Mesodermal cell (in vitro differentiated cells): ENCODE data around the gene MRPS30.

Source experiments
- H3K27ac ChIP-seq: 2 replicates; pipeline ENCODE4 v1.7.0; 2013; ENCODE audit warnings: mild to moderate bottlenecking, low read depth, low read length, moderate library complexity; ENCODE audit not compliant: severe bottlenecking
- H3K36me3 ChIP-seq: 2 replicates; pipeline ENCODE4 v1.7.1; 2013; ENCODE audit warnings: mild to moderate bottlenecking, low read length, moderate library complexity; ENCODE audit not compliant: control insufficient read depth, insufficient read depth
- H3K4me1 ChIP-seq: one replicate; pipeline ENCODE4 v1.7.1; 2013; ENCODE audit warnings: mild to moderate bottlenecking, low read length; ENCODE audit not compliant: insufficient read depth, control insufficient read depth, poor library complexity, severe bottlenecking
- H3K4me3 ChIP-seq: 2 replicates; pipeline ENCODE4 v1.7.0; 2013; ENCODE audit warnings: low read length, control low read depth, mild to moderate bottlenecking; ENCODE audit not compliant: insufficient read depth, poor library complexity, severe bottlenecking; ENCODE audit errors: extremely low read depth
- H3K9me3 ChIP-seq: 2 replicates; pipeline ENCODE4 v1.7.1; 2013; ENCODE audit warnings: mild to moderate bottlenecking, low read length, moderate library complexity; ENCODE audit not compliant: control insufficient read depth
- WGBS, 2 experiments: methylation state at CpG; one replicate each; pipeline ENCODE4 v1.1.5; 2013; ENCODE audit warnings: missing lambda C conversion rate in 2 of 2; ENCODE audit not compliant: insufficient coverage in 2 of 2; 5-methylcytosine and 5-hydroxymethylcytosine counted together

MRPS30 gene

DNA sequence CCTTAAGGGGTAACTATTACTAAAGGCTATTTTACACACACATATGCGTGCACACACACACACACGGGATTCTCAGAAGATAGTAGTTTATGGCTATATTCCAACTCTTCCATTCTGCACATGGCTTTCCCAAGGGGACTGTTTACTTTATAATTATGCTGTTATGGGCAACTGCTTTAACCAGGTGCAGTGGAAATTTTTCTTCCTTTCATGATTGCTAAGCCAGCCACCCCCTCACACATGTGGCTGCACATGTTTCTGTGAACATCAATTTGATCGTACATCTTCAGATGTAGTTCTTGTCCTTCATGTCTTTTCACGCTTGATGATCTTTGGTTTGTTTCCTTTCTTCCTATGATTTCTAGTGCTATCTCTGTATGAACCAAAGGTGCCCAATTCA is 37.0 kb downstream of the MRPS30 start:
- Histone ChIP-seq H3K4me3 (no peak overlapping the region), H3K9me3 (no peaks in the 10 kb centered on the region), H3K27ac (no peak overlapping the region), H3K4me1 (no peaks in the 10 kb centered on the region), H3K36me3 (no peaks in the 10 kb centered on the region)
- 81% methylated on average over 2 of the region's 4 CpGs; no CpG with 5 or more reads in 1 of the 2 experiments for WGBS, 2 experiments

- Histone ChIP-seq H3K36me3 (no peaks in the 10 kb centered on the region), H3K4me1 (no peaks in the 10 kb centered on the region), H3K9me3 (no peaks in the 10 kb centered on the region), H3K4me3 (no peak overlapping the region), H3K27ac (no peak overlapping the region)
- WGBS, 2 experiments: 71 to 93% methylated on average over 1 to 2 of the region's 5 CpGs
These were observed 38.6 kb downstream of the MRPS30 start for GRCh38 chr5:44847206-44847852.

GRCh38 chr5:44860267-44860666 is 51.5 kb downstream of the MRPS30 start:
- no peak overlapping the region for H3K27ac ChIP-seq
- no peaks in the 10 kb centered on the region for H3K4me1 ChIP-seq
- no peaks in the 10 kb centered on the region for H3K9me3 ChIP-seq
- H3K36me3 ChIP-seq: no peaks in the 10 kb centered on the region
- 81 to 94% methylated on average over 3 of the region's 3 CpGs for whole genome bisulfite sequencing, 2 experiments
- no peak overlapping the region for H3K4me3 ChIP-seq

DNA sequence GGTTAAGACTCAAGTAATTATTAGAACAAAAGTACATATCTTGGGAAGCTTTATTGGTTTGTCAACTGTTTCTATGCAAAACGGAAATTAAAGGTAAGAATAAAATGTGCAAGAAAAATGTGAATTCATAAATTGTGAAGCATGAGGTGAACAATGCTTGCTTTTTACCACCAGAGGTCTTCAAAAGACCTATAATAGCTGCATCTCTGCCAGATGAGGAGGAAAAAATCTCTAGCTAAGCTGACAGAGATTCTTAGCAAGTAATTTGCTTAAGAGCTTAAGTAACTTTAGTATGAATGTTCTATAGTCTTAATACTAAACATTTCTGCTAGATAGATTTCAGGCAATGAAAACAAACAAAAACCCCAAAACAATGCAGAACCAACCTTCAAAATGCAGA is 54.1 kb downstream of the MRPS30 start:
- Histone ChIP-seq H3K4me3 (no peak overlapping the region), H3K4me1 (no peaks in the 10 kb centered on the region), H3K9me3 (no peaks in the 10 kb centered on the region), H3K36me3 (no peaks in the 10 kb centered on the region), H3K27ac (no peak overlapping the region)
- 43% methylated on average over 1 of the region's 1 CpG; no CpG with 5 or more reads in 1 of the 2 experiments for WGBS, 2 experiments
